HG03342 (cell line): Measurements from ENCODE around the gene TGIF1.

Experiments
- ATAC-seq: cut with Tn5 transposase; IDR thresholded peaks from one replicate; pipeline ENCODE4 v1.9.1; 2021; ENCODE audit warnings: mild to moderate bottlenecking, moderate library complexity; ENCODE audit not compliant: unreplicated experiment

The TGIF1 gene

GRCh38 chr18:3480827-3481573 is 31.0 kb downstream of the TGIF1 start:
- ATAC-seq, result no peak

GRCh38 chr18:3481696-3482210 is 31.8 kb downstream of the TGIF1 start:
- ATAC-seq, result no peak

DNA sequence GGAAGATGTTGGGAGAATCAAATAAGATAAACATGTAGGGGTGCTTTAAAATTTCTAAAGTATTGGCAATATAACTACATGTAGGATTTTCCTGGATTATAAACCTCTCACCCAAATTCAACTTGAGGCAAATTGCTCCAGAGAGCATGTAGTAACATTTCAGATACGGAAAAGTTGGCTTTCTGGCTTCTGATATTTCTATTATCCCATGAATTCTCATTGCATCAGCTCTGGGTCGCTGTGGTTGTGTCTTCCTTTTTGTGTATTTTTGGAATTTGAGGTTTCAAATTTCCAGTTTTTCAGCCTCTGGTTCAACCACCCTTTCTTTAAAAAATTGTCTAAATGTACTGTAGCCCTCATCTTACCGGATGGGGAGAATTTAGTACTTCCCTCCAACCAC is 32.3 kb downstream of the TGIF1 start:
- no peak for ATAC-seq

DNA sequence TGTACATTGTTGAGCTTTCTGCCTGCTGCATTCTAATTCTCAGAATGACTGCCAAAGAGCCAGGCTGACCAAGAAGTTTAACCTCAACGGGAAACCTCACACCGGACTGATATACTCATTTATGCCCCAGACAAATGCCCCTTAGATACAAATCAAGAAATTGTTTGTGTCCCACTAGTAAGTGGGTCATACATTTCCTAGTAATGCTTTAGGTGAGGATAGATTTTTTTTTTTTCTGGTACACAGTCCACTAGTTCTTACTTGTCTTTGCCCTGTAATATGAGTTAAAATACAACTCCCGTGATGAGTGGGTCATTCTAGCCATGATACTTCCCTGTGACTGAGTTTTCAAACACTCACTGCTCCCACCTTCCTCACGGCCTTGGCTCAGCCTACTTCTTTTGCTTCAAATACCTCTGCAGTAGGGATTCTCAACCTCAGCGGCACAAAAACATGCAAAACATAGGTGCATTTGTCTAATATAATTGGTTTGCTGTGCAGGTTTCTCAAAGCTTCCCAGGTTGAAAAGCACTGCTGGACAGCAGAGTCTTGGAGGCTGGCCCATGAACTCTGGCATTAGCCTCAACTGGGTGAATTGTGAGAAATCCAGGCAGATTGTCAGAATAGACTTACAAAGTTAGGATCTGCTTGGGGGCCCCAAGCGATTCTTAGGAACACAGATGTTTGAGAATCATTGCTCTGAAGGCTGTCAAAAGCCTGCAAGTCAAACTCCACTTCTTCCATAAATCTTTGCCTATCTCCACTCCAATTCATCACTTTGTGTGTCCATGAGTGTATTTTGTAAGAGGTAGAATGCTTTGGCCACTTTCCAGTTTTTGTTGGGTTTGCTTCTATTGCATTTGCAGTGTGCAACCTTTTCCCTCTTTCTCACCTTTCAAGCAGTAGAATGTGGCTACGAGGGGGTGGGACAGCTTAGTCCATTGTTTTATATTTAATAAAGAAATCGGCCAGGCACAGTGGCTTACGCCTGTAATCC is 35.5 kb downstream of the TGIF1 start:
- no peak for ATAC-seq

GRCh38 chr18:3486512-3486911 is 36.5 kb downstream of the TGIF1 start:
- no peak for ATAC-seq

DNA sequence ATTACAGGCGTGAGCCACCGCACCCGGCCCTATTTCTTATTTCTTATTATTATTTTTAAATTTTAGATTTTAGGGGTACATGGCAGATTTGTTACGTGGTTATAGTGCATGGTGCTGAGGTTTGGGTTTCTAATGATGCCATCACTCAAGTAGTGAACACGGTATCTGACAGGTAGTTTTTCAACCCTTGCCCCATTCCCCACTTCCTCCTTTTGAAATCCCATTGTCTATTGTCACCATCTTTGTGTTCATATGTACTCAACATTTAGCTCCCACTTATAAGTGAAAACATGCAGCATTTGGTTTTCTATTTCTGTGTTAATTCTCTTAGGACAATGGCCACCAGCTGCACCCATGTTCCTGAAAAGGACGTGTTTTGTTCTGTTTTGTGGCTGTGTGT is 39.5 kb downstream of the TGIF1 start:
- no peak for ATAC-seq

DNA sequence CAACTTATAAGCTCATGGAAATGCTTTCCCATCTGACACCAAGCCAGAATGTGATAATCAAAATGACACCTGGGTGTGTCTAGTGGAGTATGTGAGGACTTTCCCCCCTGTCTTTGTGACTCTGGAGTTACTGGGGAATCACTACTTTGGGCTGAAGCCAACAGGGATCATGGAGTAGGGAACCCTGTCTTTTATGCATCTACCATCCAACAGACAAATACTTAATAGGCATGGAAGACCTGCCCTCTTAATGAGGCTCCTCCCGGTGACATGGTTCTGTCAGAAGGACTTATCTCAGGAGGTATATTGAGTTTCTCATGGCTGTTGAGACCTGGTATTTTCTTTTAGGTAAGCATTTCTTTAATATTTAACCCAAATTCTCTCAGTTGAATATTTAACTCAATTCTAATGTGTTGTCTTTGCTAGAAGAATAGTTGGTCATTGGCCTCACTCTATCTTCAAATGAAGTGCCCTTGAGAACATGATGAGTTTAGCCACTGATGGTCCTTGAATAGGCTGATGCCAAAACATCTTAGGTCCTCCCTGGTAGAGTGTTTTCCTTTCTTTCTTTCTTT is 42.1 kb downstream of the TGIF1 start:
- no peak for ATAC-seq

DNA sequence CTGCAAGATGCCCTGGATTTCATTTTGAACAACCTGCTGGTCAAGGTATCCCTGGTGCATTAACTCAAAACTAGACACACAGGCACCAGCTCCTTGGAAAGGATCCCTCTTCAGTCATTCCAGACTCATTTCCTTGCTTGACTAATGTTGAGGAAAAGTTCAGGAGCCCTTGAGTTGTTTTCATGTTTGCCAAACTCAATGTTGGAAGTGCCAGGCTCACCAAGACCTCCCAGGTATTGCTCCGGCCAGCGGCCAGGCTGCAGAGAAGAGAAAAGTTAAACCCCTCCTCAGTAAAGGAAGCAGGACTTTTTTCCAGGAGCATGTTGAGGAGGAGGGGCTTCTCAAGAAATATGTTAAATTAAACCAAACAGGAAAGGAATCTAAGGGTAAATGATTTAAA is 42.7 kb downstream of the TGIF1 start:
- ATAC-seq, result no peak

GRCh38 chr18:3493501-3494244 is 43.7 kb downstream of the TGIF1 start:
- no peak for ATAC-seq

DNA sequence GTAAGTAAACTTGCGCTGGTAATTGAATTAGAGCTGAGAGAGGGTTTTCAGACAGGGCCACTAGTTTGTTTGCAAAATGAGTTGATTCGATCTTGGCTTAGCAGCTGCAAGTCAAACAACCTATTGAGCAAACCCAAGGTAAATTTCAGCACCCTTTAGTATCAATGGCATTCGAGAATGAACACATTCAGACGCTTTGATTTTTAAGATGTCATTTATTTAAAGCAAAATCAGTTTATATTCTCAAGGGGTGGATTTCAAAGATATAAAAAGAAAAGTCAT is 44.2 kb downstream of the TGIF1 start:
- no peak for ATAC-seq

GRCh38 chr18:3494569-3494968 is 44.6 kb downstream of the TGIF1 start:
- no peak for ATAC-seq

- no peak for ATAC-seq
Measured at GRCh38 chr18:3495691-3496430, 45.9 kb downstream of the TGIF1 start.

DNA sequence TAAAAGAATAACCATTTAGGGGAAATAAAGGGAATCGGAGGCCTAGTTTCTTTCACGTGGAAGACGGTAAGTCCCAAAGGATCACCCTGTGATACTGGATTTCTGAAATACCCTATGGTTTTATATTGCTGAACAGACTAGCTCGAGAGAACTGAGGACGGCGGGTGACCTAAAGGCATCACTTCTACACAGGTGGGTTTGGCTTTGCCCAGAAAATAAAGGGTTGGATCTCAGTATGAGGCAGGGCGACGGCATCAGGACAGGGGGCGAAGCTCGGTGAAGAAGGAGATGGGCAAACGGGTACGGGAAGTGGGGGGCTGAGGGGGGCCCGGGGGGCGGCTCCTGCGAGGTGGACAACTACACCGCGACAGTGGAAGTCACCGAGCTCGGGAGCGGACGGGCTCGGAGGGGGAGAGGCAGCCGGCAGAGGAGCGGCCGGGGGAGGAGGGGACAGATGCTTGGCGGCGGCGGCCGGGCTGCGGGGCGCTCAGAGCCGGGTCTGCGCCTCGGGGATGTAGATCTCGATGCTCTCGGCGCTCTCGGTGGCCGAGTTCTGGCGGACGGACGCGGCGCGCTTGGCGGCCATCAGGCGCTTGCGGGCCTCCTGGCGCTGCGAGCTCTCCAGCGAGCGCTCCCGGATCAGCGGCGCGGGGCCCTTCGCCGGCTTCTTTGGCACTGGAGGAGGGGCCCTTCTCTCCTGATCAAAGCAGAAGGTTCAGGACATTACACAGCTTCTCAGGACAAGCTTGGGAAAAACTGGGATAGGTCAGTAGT is 48.9 kb downstream of the TGIF1 start:
- ATAC-seq, result no peak

GRCh38 chr18:3499501-3499900 is 49.5 kb downstream of the TGIF1 start:
- ATAC-seq, result no peak

DNA sequence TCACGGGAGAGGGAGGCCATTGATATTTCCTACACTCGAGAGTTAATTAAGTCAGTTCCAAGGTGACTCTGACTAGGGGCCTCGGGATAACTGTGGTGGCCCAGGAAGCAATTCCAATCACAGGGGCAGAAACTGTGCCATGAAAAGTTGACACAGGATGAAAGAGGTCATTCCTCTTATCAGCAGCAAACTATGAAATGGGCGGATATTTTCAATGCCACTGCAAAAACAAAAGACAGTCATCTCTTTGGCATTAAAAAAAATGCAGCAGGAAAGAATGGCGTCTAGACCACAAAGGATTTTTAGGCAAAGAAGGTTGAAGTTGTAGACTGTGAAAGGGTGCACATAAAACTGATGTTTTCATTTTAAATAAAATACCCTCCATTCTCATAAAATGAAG is 50.0 kb downstream of the TGIF1 start:
- no peak for ATAC-seq

DNA sequence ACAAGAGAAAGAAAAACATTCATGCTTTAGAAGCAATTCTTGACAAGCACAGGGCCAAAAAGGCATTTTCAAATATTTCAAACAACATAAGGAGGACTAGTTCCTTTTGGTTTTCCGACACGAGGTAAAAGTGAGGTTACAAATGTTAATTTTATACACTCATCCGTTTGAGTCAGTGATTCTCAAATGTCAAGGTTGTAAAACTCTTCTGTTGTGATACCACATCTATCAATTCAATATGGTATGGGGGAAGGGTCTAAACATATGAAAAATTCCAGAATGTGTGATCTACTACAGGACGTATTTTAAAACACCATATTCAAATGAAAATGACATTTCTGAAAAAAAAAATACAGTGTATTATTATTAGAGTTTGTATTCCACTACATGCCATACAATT is 52.7 kb downstream of the TGIF1 start:
- ATAC-seq, result no peak

DNA sequence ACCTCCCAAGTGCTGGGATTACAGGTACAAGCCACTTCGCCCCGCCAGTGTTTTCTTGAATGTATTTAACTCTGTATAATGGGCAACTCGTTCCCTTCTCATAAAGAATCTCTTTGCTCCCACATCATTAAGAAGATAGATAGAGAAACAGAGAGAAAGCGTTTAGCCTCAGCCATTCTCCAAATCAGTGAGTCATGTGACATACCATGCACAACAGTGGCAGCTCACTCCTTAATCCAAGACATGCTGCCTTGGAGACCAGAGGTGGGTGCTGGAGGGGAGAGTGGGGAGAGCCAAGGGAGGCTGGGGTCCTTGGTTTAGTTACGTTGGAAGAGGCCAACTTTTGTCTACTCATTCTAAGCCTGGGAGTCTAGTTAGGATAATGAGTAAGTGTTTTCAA is 54.7 kb downstream of the TGIF1 start:
- no peak for ATAC-seq

DNA sequence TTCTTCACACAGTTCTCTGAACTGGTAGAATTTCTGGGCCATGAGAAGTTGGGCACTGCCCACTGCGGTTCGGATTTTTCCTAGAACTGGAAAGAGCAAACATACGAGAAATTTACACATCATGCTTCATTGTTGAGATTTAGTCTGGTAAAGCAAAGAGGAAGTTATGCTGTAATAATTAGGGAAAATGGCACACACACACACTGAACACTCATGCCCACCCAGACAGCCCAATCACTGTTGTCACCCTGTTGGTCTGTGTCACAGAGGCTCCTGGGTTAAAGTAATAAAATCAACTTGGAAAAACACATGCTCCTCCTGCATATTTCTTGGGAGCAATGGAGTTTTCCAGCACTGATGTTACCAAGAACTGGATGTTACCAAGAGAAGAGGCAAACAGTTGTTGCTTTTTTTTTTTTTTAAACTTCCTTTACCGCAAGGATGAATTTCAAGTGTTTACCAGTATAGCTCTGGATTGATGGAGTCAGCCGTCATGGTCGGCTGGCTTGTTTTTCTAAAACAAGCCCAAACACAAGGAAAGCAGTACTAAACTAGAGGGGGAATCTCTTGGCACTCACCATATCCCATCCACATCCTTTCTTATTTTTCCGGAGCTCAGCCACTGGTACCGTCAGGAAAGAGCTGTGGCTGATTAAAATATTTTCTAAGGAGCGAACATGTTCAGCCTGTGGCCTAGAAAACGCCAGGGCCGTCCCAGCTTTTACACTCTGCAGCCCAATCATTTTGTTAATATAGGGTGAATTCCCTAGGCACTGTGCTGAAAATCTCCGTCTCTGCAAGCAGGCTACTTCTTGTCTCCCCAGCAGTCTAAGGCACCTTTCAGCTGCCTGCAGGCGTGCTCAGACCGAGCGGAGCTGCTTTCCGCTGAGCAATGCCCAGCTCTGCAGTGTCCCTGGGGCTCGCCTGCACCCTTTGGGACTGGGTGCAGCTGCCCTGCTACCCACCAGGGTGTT is 58.9 kb downstream of the TGIF1 start:
- ATAC-seq, result no peak
